Medulla oblongata (tissue), 1 donor: Measurements from ENCODE around the gene ERMARD.
"Not testable (repeated sequence)": the region's sequence is repeated elsewhere in the genome, so short reads cannot be mapped to it uniquely, and the experiment has no call there.

Experiments
- DNase-seq: peaks from one replicate; pipeline ENCODE4 v3.0.0-alpha.2; 2015; ENCODE audit errors: extremely low spot score

ERMARD gene

GRCh38 chr6:169738204-169738975 lies 13.0 kb upstream of the ERMARD start:
- no peak for DNase-seq

GRCh38 chr6:169738976-169739529 lies 12.4 kb upstream of the ERMARD start:
- no peak for DNase-seq

- DNase-seq: no peak
These were observed 10.1 kb upstream of the ERMARD start for GRCh38 chr6:169741344-169741743.

GRCh38 chr6:169745405-169745804 lies 6.0 kb upstream of the ERMARD start:
- no peak for DNase-seq

- no peak for DNase-seq
These were observed 4.9 kb upstream of the ERMARD start for GRCh38 chr6:169746556-169746955.

- DNase-seq: peak; percentile 23
These were observed 727 bp downstream of the ERMARD start for GRCh38 chr6:169752074-169752623.

GRCh38 chr6:169755162-169755561 lies 3.7 kb downstream of the ERMARD start:
- DNase-seq: no peak

- no peak for DNase-seq
These were observed 11.9 kb downstream of the ERMARD start for GRCh38 chr6:169763308-169763707.

- no peak for DNase-seq
These were observed 12.5 kb downstream of the ERMARD start for GRCh38 chr6:169763881-169764280.

- not testable (repeated sequence) for DNase-seq
These were observed 14.4 kb downstream of the ERMARD start for GRCh38 chr6:169765789-169766188.

GRCh38 chr6:169766232-169766631 lies 14.8 kb downstream of the ERMARD start:
- DNase-seq: no peak

GRCh38 chr6:169766921-169767736 lies 15.7 kb downstream of the ERMARD start:
- DNase-seq: no peak

GRCh38 chr6:169774347-169774746 lies 22.9 kb downstream of the ERMARD start:
- DNase-seq: no peak

- DNase-seq: no peak
These were observed 23.9 kb downstream of the ERMARD start for GRCh38 chr6:169775321-169775720.

GRCh38 chr6:169776379-169776778 lies 25.0 kb downstream of the ERMARD start:
- DNase-seq: no peak

- no peak for DNase-seq
These were observed 26.5 kb downstream of the ERMARD start for GRCh38 chr6:169777896-169778295.

GRCh38 chr6:169778646-169779045 lies 27.2 kb downstream of the ERMARD start:
- no peak for DNase-seq

GRCh38 chr6:169779092-169779815 lies 27.8 kb downstream of the ERMARD start:
- DNase-seq: no peak

- DNase-seq: no peak
These were observed 28.5 kb downstream of the ERMARD start for GRCh38 chr6:169779896-169780295.

GRCh38 chr6:169780571-169781091 lies 29.2 kb downstream of the ERMARD start:
- no peak for DNase-seq

GRCh38 chr6:169782966-169783365 lies 31.5 kb downstream of the ERMARD start:
- DNase-seq: no peak
